Esophagus squamous epithelium (tissue), 5 donors: ENCODE data around the gene HNF1B. TPM values are rescaled to one million over a fixed set of nuclear protein-coding genes. Genes with fewer than 3 reads are reported as not detected.

Source experiments
- DNase-seq: peaks from one replicate; lab custom pipeline; 2025; lab: John Stamatoyannopoulos, UW
- H3K27ac ChIP-seq, 4 donors: fragments of 200-600 bp; sonication (generic); one replicate each; pipeline ENCODE4 v1.5.1; 2016 to 2019; ENCODE audit warnings: mild to moderate bottlenecking in 1 of 4
- H3K27me3 ChIP-seq, 4 donors: fragments of 200-600 bp; sonication (generic); 1 replicate in 3 of 4; 2 replicates in 1 of 4; pipeline versions ENCODE4 v1.5.1 to v1.6.0; 2017 to 2021; ENCODE audit warnings: antibody characterized with exemption in 1 of 4
- H3K36me3 ChIP-seq, 3 donors: fragments of 200-600 bp; sonication (generic); one replicate each; pipeline ENCODE4 v1.5.1; 2016 to 2019
- H3K4me1 ChIP-seq, 3 donors: fragments of 200-600 bp; sonication (generic); one replicate each; pipeline ENCODE4 v1.5.1; 2017 to 2019
- H3K4me3 ChIP-seq, 4 donors: fragments of 200-600 bp; sonication (generic); 1 replicate in 3 of 4; 2 replicates in 1 of 4; pipeline ENCODE4 v1.5.1; 2016 to 2019; ENCODE audit warnings: mild to moderate bottlenecking in 2 of 4, moderate library complexity in 1 of 4
- H3K9me3 ChIP-seq, 3 donors: fragments of 200-600 bp; sonication (generic); one replicate each; pipeline ENCODE4 v1.5.1; 2016 to 2019
- CTCF ChIP-seq, 6 experiments: fragments of 450-650 bp in 4 of 6; fragments of 200-600 bp in 2 of 6; sonication (generic) in 2 of 6; IDR thresholded peaks; one replicate each; pipeline ENCODE4 v1.5.1; 2016 to 2019; ENCODE audit warnings: antibody characterized with exemption in 6 of 6, mild to moderate bottlenecking in 4 of 6, moderate library complexity in 4 of 6
- POLR2A ChIP-seq, 4 donors: fragments of 450-650 bp; IDR thresholded peaks; one replicate each; pipeline ENCODE4 v1.6.1; 2017; ENCODE audit warnings: antibody characterized with exemption in 4 of 4, mild to moderate bottlenecking in 4 of 4, moderate library complexity in 3 of 4
- WGBS, 2 donors: methylation state at CpG; one replicate each; pipeline ENCODE4 v1.1.5; 2018; 5-methylcytosine and 5-hydroxymethylcytosine counted together
- intact Hi-C: fragments of 100-400 bp; cut with DNase I; formaldehyde crosslinking; loops from one replicate; pipeline ENCODE4 v1.15.0; 2022
- total RNA-seq, 4 donors: library from RNA; depleted of rRNA; stranded (reverse); fragments of >200 nt; gene quantifications; one replicate each; pipeline ENCODE4 v1.1.0, GENCODE V29; 2016
- donor health status: DM: yes; HTN: yes; CAD: no.

Gene HNF1B
- total RNA-seq, 4 donors from 2014 or later = not detected

GRCh38 chr17:37648555-37648954 is 96.3 kb downstream of the HNF1B start:
- H3K4me3 ChIP-seq = no peak overlapping the region
- no peaks in the 10 kb centered on the region for H3K9me3 ChIP-seq
- peaks cover 0 to 19% (median 3%) of the 10 kb centered on the region in 3 donors for H3K4me1 ChIP-seq
- TF ChIP-seq CTCF (IDR thresholded peaks at IDR 0.05) (no peak), POLR2A (IDR thresholded peaks at IDR 0.05) (no peak)
- 15 to 19% methylated on average over 2 of the region's 2 CpGs for WGBS, 2 donors
- DNase-seq = no peak
- peaks cover 0 to 88% (median 0%) of the 10 kb centered on the region in 4 donors for H3K27me3 ChIP-seq
- intact Hi-C loops = no loop called here
- H3K36me3 ChIP-seq = no peaks in the 10 kb centered on the region
- H3K27ac ChIP-seq = peak overlapping the region in 2 of 4 donors; percentile 17 to 31

GRCh38 chr17:37647856-37648255 is 97.0 kb downstream of the HNF1B start:
- Histone ChIP-seq H3K4me3 (no peak overlapping the region), H3K9me3 (no peaks in the 10 kb centered on the region), H3K4me1 (peaks cover 0 to 21% (median 3%) of the 10 kb centered on the region in 3 donors), H3K36me3 (no peaks in the 10 kb centered on the region), H3K27me3 (peaks cover 0 to 84% (median 0%) of the 10 kb centered on the region in 4 donors), H3K27ac (no peak overlapping the region)
- TF ChIP-seq POLR2A (IDR thresholded peaks at IDR 0.05) (no peak), CTCF (IDR thresholded peaks at IDR 0.05) (no peak)
- no peak for DNase-seq
- intact Hi-C loops = no loop called here
- WGBS, 2 donors = 88% methylated on average over 1 of the region's 1 CpG

- Histone ChIP-seq H3K4me3 (peak overlapping the region; percentile 75 to 95 (median 84)), H3K36me3 (peaks cover 0 to 29% (median 0%) of the 10 kb centered on the region in 3 donors), H3K27me3 (peaks cover 0 to 47% (median 0%) of the 10 kb centered on the region in 4 donors), H3K9me3 (no peaks in the 10 kb centered on the region), H3K4me1 (peaks cover 0 to 55% (median 11%) of the 10 kb centered on the region in 3 donors), H3K27ac (peak overlapping the region in 3 of 4 donors; percentile 92 to 95 (median 94))
- intact Hi-C loops = no loop called here
- WGBS, 2 donors = 24 to 29% methylated on average over 3 of the region's 3 CpGs
- TF ChIP-seq POLR2A (IDR thresholded peaks at IDR 0.05) (no peak), CTCF (IDR thresholded peaks at IDR 0.05) (no peak)
- DNase-seq = no peak
These were observed 101.0 kb downstream of the HNF1B start for GRCh38 chr17:37643869-37644268.

GRCh38 chr17:37643118-37643766 is 101.6 kb downstream of the HNF1B start, which contains the start of gene DDX52:
Gene DDX52 (minus strand): TSS chr17:37643446. CDS start chr17:37643420, 26 bp downstream.
- no peaks in the 10 kb centered on the region for H3K9me3 ChIP-seq
- H3K4me1 ChIP-seq = peaks cover 0 to 51% (median 11%) of the 10 kb centered on the region in 3 donors
- peak; percentile 37 for DNase-seq
- TF ChIP-seq CTCF (IDR thresholded peaks at IDR 0.05) = peak in 2 of 6 experiments; percentile 9 to 23
- peak in 3 of 4 donors; percentile 9 to 62 (median 32) for TF ChIP-seq POLR2A (IDR thresholded peaks at IDR 0.05)
- H3K27ac ChIP-seq = peak within 1 kb of the TSS; percentile 88 to 95 (median 93)
- WGBS, 2 donors = 1% methylated on average over 35 to 38 of the region's 43 CpGs
- intact Hi-C loops = no loop called here
- H3K36me3 ChIP-seq = peaks cover 0 to 34% (median 0%) of the 10 kb centered on the region in 3 donors
- H3K27me3 ChIP-seq = peaks cover 0 to 41% (median 0%) of the 10 kb centered on the region in 4 donors
- peak within 1 kb of the TSS; percentile 75 to 95 (median 84) for H3K4me3 ChIP-seq

GRCh38 chr17:37642681-37643080 is 102.2 kb downstream of the HNF1B start:
- Histone ChIP-seq H3K36me3 (peaks cover 0 to 40% (median 0%) of the 10 kb centered on the region in 3 donors), H3K4me1 (peaks cover 0 to 51% (median 11%) of the 10 kb centered on the region in 3 donors), H3K4me3 (peak overlapping the region; percentile 75 to 95 (median 84)), H3K27me3 (peaks cover 0 to 36% (median 0%) of the 10 kb centered on the region in 4 donors), H3K27ac (peak overlapping the region; percentile 88 to 95 (median 93)), H3K9me3 (no peaks in the 10 kb centered on the region)
- intact Hi-C loops = no loop called here
- TF ChIP-seq POLR2A (IDR thresholded peaks at IDR 0.05) (no peak), CTCF (IDR thresholded peaks at IDR 0.05) (no peak)
- WGBS, 2 donors = 0 to 3% methylated on average over 7 of the region's 7 CpGs
- no peak for DNase-seq
